ENCODE data around the gene FAM76B. TPM values are rescaled to one million over a fixed set of nuclear protein-coding genes. Genes with fewer than 3 reads are reported as not detected.

Gene FAM76B
- total and polyA plus RNA-seq, 9 of the 15 experiments (the other 6 are each of a cell fraction or from before 2014, with no cell fraction given), result 22.5 to 60.0 (median 35.0) TPM

DNA sequence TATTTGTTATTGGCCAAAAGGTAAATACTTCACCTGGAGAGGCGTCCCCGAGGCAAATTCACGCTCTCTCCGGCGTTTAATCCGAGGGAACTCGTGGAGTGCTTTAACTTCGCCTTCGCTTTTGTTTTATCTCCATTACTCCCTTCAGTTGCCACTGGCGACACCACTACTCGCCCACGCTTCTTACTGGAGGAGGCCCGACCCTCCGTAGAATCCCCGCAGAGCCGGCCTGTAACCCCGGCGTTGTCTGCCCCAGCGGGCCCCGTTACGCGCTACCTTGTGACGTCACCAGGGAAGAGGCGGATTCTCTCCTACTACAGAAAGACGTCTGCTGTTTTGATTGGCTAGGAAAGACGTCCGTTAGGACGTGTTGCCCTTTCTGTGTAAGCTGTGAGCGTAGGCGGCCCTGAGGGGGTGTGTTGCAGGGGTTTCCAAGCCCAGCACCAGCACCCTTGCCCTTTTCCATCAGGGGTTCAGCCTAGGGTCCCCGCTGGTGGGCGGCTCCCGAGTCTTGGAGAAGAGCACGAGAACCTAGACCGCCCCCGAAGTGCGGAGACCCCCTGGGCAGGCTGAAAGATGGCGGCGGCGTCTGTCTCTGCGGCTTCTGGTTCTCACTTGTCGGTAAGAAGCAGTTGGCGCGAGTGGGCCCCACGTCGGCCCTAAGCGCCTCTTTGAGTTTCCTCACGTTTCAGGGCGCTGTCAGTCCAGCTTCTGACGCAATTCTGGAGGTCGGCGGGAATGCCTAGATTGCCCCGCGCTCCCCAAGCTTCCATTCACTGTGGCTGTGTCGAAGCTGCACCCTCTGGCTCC, 746 bp upstream of the FAM76B start, which contains the start of gene CEP57 (continued):
- TF ChIP-seq, protein P1, sequence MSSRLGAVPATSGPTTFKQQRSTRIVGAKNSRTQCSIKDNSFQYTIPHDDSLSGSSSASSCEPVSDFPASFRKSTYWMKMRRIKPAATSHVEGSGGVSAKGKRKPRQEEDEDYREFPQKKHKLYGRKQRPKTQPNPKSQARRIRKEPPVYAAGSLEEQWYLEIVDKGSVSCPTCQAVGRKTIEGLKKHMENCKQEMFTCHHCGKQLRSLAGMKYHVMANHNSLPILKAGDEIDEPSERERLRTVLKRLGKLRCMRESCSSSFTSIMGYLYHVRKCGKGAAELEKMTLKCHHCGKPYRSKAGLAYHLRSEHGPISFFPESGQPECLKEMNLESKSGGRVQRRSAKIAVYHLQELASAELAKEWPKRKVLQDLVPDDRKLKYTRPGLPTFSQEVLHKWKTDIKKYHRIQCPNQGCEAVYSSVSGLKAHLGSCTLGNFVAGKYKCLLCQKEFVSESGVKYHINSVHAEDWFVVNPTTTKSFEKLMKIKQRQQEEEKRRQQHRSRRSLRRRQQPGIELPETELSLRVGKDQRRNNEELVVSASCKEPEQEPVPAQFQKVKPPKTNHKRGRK (tag; IDR thresholded peaks at IDR 0.05), result no peak
- TF ChIP-seq, protein P2, sequence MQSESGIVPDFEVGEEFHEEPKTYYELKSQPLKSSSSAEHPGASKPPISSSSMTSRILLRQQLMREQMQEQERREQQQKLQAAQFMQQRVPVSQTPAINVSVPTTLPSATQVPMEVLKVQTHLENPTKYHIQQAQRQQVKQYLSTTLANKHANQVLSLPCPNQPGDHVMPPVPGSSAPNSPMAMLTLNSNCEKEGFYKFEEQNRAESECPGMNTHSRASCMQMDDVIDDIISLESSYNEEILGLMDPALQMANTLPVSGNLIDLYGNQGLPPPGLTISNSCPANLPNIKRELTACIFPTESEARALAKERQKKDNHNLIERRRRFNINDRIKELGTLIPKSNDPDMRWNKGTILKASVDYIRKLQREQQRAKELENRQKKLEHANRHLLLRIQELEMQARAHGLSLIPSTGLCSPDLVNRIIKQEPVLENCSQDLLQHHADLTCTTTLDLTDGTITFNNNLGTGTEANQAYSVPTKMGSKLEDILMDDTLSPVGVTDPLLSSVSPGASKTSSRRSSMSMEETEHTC (IDR thresholded peaks at IDR 0.05), result no peak
- TF ChIP-seq TBP (optimal IDR thresholded peaks at IDR 0.05; ENCODE audit: low read depth, low read length), result peak; percentile 58
- TF ChIP-seq HMGN3 (IDR thresholded peaks at IDR 0.05; ENCODE audit: borderline replicate concordance, extremely low read depth, insufficient read length, low read depth, low read length), result peak; percentile 36
- TF ChIP-seq, protein P3, sequence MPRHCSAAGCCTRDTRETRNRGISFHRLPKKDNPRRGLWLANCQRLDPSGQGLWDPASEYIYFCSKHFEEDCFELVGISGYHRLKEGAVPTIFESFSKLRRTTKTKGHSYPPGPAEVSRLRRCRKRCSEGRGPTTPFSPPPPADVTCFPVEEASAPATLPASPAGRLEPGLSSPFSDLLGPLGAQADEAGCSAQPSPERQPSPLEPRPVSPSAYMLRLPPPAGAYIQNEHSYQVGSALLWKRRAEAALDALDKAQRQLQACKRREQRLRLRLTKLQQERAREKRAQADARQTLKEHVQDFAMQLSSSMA (CRISPR knock-in tag; IDR thresholded peaks at IDR 0.05), result no peak
- TF ChIP-seq EP400 (IDR thresholded peaks at IDR 0.05), result peak; percentile 86
- peak; percentile 80 for TF ChIP-seq SIRT6 (IDR thresholded peaks at IDR 0.05; ENCODE audit: low read depth, low read length)
- peak; percentile 92 for TF ChIP-seq POLR2A (conservative IDR thresholded peaks at IDR 0.05)
- TF ChIP-seq ZNF3 (CRISPR knock-in tag; IDR thresholded peaks at IDR 0.05), result no peak
- no peak for TF ChIP-seq SRSF3 (IDR thresholded peaks at IDR 0.05; ENCODE audit: insufficient read depth, low read length)
- TF ChIP-seq POLR2AphosphoS5 (IDR thresholded peaks at IDR 0.05; ENCODE audit: control insufficient read depth, insufficient read depth, low read depth, low read length), result peak; percentile 82
- 0 out of 2 replicates have a peak, but pooled peaks have one; percentile 7 for TF ChIP-seq FOXM1 (IDR thresholded peaks at IDR 0.05; ENCODE audit: low read depth)
- no peak for TF ChIP-seq FOXM1 (CRISPR knock-in tag; IDR thresholded peaks at IDR 0.05; ENCODE audit: low read depth)
- no peak; the same call in 1 of the 2 replicates for TF ChIP-seq GATAD2B (IDR thresholded peaks at IDR 0.05; ENCODE audit: borderline replicate concordance)
- no peak for TF ChIP-seq SREBF1 (IDR thresholded peaks at IDR 0.05; ENCODE audit: borderline replicate concordance, low read depth, low read length)
- 0 out of 2 replicates have a peak, but pooled peaks have one; percentile 24 for TF ChIP-seq DMBX1 (CRISPR knock-in tag; IDR thresholded peaks at IDR 0.05; ENCODE audit: borderline replicate concordance)
- TF ChIP-seq ZNF253 (CRISPR knock-in tag; conservative IDR thresholded peaks at IDR 0.05), result no peak
- TF ChIP-seq, protein P4, sequence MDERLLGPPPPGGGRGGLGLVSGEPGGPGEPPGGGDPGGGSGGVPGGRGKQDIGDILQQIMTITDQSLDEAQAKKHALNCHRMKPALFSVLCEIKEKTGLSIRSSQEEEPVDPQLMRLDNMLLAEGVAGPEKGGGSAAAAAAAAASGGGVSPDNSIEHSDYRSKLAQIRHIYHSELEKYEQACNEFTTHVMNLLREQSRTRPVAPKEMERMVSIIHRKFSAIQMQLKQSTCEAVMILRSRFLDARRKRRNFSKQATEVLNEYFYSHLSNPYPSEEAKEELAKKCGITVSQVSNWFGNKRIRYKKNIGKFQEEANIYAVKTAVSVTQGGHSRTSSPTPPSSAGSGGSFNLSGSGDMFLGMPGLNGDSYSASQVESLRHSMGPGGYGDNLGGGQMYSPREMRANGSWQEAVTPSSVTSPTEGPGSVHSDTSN (CRISPR knock-in tag; IDR thresholded peaks at IDR 0.05; ENCODE audit: low read depth), result peak; percentile 65
- TF ChIP-seq, protein P4 (tag; conservative IDR thresholded peaks at IDR 0.05; ENCODE audit: low read depth), result peak; percentile 96

Measured in K562 (cell line).